SK-N-MC (cell line): ENCODE results near the gene BUD23.

Experiments
- EZH2 ChIP-seq: fragments of 200-600 bp; sonication (generic); IDR thresholded peaks from one replicate; pipeline ENCODE4 v1.6.1; 2017; ENCODE audit warnings: antibody characterized with exemption
- POLR2AphosphoS5 ChIP-seq: IDR thresholded peaks from 2 replicates; pipeline ENCODE4 v1.6.1; 2012; ENCODE audit warnings: mild to moderate bottlenecking, low read depth, low read length, borderline replicate concordance

- TF ChIP-seq POLR2AphosphoS5 (no peak), EZH2 (no peak)
Measured at GRCh38 chr7:73680501-73680900, 2.9 kb upstream of the BUD23 start.
